Measurements from ENCODE around the gene CHST15.

The CHST15 gene

DNA sequence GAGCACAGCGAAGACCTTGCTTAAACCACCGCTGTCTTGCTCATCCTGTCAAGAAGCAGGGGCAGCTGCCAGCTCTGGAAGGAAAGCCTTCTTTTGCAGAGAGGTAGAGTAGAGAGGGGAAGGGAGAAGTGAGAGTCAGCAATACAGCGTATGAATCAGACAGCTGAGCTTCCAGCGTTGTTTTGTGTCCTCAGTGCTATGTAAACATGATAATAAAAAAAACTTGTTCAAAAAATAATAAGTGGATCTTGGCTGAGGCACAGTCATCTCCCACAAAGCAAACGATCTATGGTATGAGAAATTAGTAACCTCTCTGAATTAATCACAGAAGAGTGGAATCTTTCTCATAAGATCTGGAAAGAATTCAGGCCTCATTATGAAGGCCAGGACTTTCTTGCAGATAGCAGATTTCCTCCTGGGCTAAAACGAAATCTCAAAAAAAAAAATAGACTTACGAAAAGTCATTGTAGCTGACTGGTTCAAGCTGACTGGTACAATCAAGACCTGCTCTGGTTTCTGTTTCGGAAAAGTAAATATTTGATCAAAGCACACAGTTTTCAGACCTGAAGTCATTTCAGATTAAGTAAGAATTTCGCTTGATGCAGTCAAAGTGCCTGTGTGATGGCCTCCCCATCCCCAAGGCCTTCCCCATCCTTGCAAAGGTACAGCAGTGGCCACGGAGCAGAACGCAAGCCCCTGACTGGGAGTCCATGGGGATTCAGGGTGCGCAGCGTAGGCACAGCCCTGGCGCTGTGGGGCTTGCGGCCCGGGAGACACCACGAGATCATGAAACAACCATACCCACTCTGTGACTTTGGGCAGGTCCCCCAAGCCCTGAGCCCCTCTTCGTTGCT is 29.4 kb downstream of the CHST15 start:
- H3K4me3 Mint-ChIP-seq = no peak overlapping the region
- no peaks in the 10 kb centered on the region for H3K36me3 Mint-ChIP-seq (ENCODE audit: low read depth)
- H3K9me3 Mint-ChIP-seq = no peaks in the 10 kb centered on the region
- no peak overlapping the region for H3K27ac Mint-ChIP-seq
- TF ChIP-seq, protein P1, sequence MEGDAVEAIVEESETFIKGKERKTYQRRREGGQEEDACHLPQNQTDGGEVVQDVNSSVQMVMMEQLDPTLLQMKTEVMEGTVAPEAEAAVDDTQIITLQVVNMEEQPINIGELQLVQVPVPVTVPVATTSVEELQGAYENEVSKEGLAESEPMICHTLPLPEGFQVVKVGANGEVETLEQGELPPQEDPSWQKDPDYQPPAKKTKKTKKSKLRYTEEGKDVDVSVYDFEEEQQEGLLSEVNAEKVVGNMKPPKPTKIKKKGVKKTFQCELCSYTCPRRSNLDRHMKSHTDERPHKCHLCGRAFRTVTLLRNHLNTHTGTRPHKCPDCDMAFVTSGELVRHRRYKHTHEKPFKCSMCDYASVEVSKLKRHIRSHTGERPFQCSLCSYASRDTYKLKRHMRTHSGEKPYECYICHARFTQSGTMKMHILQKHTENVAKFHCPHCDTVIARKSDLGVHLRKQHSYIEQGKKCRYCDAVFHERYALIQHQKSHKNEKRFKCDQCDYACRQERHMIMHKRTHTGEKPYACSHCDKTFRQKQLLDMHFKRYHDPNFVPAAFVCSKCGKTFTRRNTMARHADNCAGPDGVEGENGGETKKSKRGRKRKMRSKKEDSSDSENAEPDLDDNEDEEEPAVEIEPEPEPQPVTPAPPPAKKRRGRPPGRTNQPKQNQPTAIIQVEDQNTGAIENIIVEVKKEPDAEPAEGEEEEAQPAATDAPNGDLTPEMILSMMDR (IDR thresholded peaks at IDR 0.05) = no peak
- H3K4me1 Mint-ChIP-seq = peaks cover 62% of the 10 kb centered on the region
- DNase-seq = no peak
- H3K27me3 Mint-ChIP-seq (ENCODE audit: low read depth, poor library complexity) = peaks cover 7% of the 10 kb centered on the region

DNA sequence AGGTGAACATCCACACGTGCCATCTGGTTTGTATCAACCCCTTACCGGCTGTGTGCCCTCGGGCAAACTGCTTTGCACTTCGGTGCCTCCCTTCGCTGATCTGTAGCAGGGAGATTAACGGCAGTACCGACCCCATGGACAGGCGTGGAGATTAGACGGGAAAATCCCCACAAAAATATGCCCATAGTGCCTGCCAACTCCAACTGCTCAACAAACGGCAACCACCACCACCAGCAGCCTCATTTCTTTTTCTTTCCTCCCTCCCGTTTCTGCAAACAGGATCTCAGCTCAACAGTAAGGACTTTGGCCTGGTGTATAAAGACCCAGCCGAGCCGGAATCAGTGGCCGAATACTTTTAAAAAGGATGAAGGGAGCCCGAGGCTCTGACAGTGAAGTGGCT is 31.0 kb downstream of the CHST15 start:
- Mint-ChIP-seq H3K4me3 (no peak overlapping the region), H3K4me1 (peaks cover 66% of the 10 kb centered on the region), H3K27me3 (ENCODE audit: low read depth, poor library complexity) (peaks cover 7% of the 10 kb centered on the region), H3K36me3 (ENCODE audit: low read depth) (no peaks in the 10 kb centered on the region), H3K9me3 (no peaks in the 10 kb centered on the region), H3K27ac (no peak overlapping the region)
- TF ChIP-seq, protein P1 (IDR thresholded peaks at IDR 0.05) = no peak
- DNase-seq = no peak

DNA sequence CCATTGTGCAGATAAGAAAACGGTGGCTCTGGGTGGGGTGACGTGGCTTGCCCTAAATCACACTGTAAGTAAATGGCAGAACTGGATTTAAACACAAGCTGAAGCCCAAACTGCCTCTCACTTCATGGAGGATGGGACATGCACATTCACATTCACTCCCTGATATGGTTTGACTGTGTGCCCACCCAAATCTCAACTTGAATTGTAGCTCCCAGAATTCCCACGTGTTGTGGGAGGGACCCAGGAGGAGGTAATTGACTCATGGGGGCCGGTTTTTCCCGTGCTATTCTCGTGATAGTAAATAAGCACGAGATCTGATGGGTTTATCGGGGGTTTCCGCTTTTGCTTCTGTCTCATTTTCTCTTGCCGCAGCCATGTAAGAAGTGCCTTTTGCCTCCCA is 32.4 kb downstream of the CHST15 start:
- TF ChIP-seq, protein P1 (IDR thresholded peaks at IDR 0.05) = no peak
- no peaks in the 10 kb centered on the region for H3K9me3 Mint-ChIP-seq
- no peaks in the 10 kb centered on the region for H3K36me3 Mint-ChIP-seq (ENCODE audit: low read depth)
- H3K27ac Mint-ChIP-seq = no peak overlapping the region
- no peak overlapping the region for H3K4me3 Mint-ChIP-seq
- DNase-seq = no peak
- peaks cover 60% of the 10 kb centered on the region for H3K4me1 Mint-ChIP-seq
- no peaks in the 10 kb centered on the region for H3K27me3 Mint-ChIP-seq (ENCODE audit: low read depth, poor library complexity)

DNA sequence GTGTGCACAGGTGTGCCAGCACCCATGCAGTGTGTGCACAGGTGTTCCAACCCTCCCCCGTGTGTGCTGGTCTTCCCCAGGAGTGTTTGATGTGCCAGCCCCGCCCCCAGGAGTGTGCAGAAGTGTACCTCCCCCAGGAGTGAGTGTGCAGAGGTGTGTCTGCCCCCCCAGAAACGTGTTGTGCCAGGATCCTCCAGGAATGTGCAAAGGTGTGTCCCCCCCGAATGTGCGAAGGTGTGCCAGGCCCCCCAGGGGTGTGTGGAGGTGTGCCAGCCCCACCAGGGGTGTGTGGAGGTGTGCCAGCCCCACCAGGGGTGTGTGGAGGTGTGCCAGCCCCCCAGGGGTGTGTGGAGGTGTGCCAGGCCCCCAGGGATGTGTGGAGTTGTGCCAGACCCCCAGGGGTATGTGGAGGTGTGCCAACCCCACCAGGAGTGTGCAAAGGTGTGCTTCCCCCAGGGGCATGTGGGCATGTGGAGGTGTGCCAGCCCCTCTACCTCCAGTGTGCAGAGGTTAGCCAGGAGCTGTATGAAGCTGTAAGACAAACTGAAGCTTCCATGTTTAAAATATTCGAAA is 33.2 kb downstream of the CHST15 start:
- TF ChIP-seq, protein P1 (IDR thresholded peaks at IDR 0.05) = no peak
- peaks cover 52% of the 10 kb centered on the region for H3K4me1 Mint-ChIP-seq
- H3K36me3 Mint-ChIP-seq (ENCODE audit: low read depth) = no peaks in the 10 kb centered on the region
- no peak overlapping the region for H3K27ac Mint-ChIP-seq
- no peak for DNase-seq
- H3K4me3 Mint-ChIP-seq = no peak overlapping the region
- H3K27me3 Mint-ChIP-seq (ENCODE audit: low read depth, poor library complexity) = no peaks in the 10 kb centered on the region
- H3K9me3 Mint-ChIP-seq = no peaks in the 10 kb centered on the region

DNA sequence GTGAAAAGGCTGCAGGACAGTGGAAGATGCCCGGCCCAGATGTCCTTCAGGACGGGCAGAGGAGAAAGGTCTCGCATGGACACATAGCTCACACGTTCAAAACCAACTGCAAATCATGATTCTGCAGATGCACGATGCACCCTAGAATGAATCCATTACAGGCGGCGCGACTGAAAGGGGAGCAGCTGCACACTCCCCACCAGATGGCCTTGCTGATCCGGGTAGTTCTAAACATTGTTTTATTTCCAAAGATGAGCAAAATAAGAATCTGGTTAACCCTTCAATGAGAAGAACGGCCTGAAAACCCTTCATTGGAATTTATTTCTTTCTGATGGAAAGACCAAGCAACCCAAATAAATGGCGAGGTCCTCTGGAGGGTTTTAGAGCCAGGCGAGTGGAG is 33.8 kb downstream of the CHST15 start:
- Mint-ChIP-seq H3K27me3 (ENCODE audit: low read depth, poor library complexity) (peaks cover 4% of the 10 kb centered on the region), H3K4me1 (peaks cover 52% of the 10 kb centered on the region), H3K9me3 (no peaks in the 10 kb centered on the region), H3K36me3 (ENCODE audit: low read depth) (no peaks in the 10 kb centered on the region), H3K4me3 (no peak overlapping the region), H3K27ac (no peak overlapping the region)
- TF ChIP-seq, protein P1 (IDR thresholded peaks at IDR 0.05) = no peak
- DNase-seq = no peak

All from nephron progenitor cell (in vitro differentiated cells).